Pancreas (tissue), 10 donors: Measurements from ENCODE around the gene WLS. TPM values are rescaled to one million over a fixed set of nuclear protein-coding genes. Genes with fewer than 3 reads are reported as not detected.
A peak's percentile ranks its signal among the peaks of the same experiment; 100 is the strongest.
"Not testable (repeated sequence)": the region's sequence is repeated elsewhere in the genome, so short reads cannot be mapped to it uniquely, and the experiment has no call there.

Source experiments
- ATAC-seq, 4 donors: fragments of 200-7000 bp; cut with Tn5 transposase; one replicate each; pipeline versions ENCODE4 v1.8.0 to v1.9.1; 2020; ENCODE audit warnings: mild to moderate bottlenecking in 4 of 4, moderate library complexity in 4 of 4
- DNase-seq, 6 donors: peaks; one replicate each; pipeline ENCODE4 v3.0.0-alpha.2; 2020
- FAIRE-seq: peaks from 2 replicates; lab custom pipeline; 2012; peaks lifted over from hg19 to GRCh38; lab: Jason Lieb, UNC
- H3K27ac ChIP-seq, 4 donors: fragments of 200-600 bp; sonication (generic); 1 replicate in 3 of 4; 2 replicates in 1 of 4; pipeline versions ENCODE4 v1.5.0 to v1.8.0; 2020
- H3K27me3 ChIP-seq, 4 donors: fragments of 200-600 bp; one replicate each; pipeline ENCODE4 v1.8.0; 2021
- H3K36me3 ChIP-seq, 3 donors: fragments of 200-600 bp; sonication (generic) in 1 of 3; one replicate each; pipeline versions ENCODE4 v1.5.0 to v1.8.0; 2020 to 2021
- H3K4me1 ChIP-seq, 3 donors: fragments of 200-600 bp; one replicate each; pipeline ENCODE4 v1.8.0; 2021
- H3K4me3 ChIP-seq, 4 donors: fragments of 200-600 bp; sonication (generic) in 2 of 4; one replicate each; pipeline versions ENCODE4 v1.5.0 to v1.8.0; 2020 to 2021
- H3K9me3 ChIP-seq, 4 donors: fragments of 200-600 bp; one replicate each; pipeline ENCODE4 v1.8.0; 2021
- CTCF ChIP-seq, 4 donors: fragments of 200-600 bp; sonication (generic) in 3 of 4; IDR thresholded peaks; one replicate each; pipeline versions ENCODE4 v1.5.0 to v1.8.0; 2021; ENCODE audit warnings: antibody characterized with exemption in 4 of 4
- WGBS, 2 donors: extraction: QIAGEN DNeasy Blood & Tissue Kit; methylation state at CpG; one replicate each; pipeline ENCODE4 v1.1.7; 2013; 5-methylcytosine and 5-hydroxymethylcytosine counted together
- intact Hi-C, 3 donors: fragments of 100-400 bp; cut with DNase I; formaldehyde crosslinking; loops; one replicate each; pipeline versions ENCODE4 v1.11.1 to v1.14.2; 2022
- polyA plus RNA-seq, 2 donors: library from polyadenylated mRNA; stranded (reverse); fragments of 200-250 nt; gene quantifications; one replicate each; pipeline ENCODE4 v1.2.3, GENCODE V29; 2013
- total RNA-seq, 6 donors: library from RNA; stranded (reverse); fragmentation: NEBNext Ultra II Directional in 4 of 6; extraction: Animal tissue kit (Norgen Biotek cat#: 25700) in 4 of 6; gene quantifications; one replicate each; pipeline versions ENCODE4 v1.2.1 to v1.2.4, GENCODE V29; 2021 to 2023
- donor health status: healthy with polysubstance abuse.
- donor health status: DM: no; HTN: no; CAD: no; lungs with moderate emphysema.
- donor health status: DM: no; HTN: no; CAD: no.
- donor health status: control.
- donor health status: control.
- donor health status: Bipolar disorder and iron deficiency.
- donor health status: DM: yes; HTN: yes; CAD: no.
- donor health status: DM: no; HTN: no; CAD: no.
- donor health status: DM: no; HTN: no; CAD: no.
- donor health status: DM: yes; HTN: yes; CAD: no.

The WLS gene
- total and polyA plus RNA-seq, 8 donors, result 32.5 to 121 (median 68.8) TPM

DNA sequence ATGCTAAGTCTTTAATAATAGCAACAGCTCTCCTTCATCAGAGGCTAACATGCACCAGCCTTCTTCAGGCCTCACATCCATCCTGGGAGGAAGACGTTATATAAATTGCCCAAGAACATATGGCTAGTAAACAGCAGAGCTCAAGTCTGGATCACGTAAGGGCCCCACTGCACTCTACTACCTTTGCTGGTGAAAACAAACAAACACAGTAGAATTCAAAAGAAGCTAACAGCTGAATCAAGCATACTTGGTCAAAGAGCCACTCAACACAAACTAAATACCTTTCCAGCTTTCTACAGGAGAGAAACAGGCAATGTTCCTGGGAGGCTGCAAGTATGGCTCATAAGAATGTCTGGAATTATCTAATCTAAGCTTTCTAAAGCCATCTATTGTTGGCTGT lies 66.0 kb downstream of the WLS start:
- no peak overlapping the region for H3K4me3 ChIP-seq
- H3K36me3 ChIP-seq, result no peaks in the 10 kb centered on the region
- FAIRE-seq (no peak), ATAC-seq (no peak), DNase-seq (no peak)
- intact Hi-C loops, result no loop called here
- H3K27me3 ChIP-seq, result no peaks in the 10 kb centered on the region
- TF ChIP-seq CTCF (IDR thresholded peaks at IDR 0.05), result no peak
- WGBS, 2 donors, result 79 to 84% methylated on average over 2 of the region's 2 CpGs
- H3K27ac ChIP-seq, result no peak overlapping the region
- H3K4me1 ChIP-seq, result no peaks in the 10 kb centered on the region
- no peaks in the 10 kb centered on the region for H3K9me3 ChIP-seq

DNA sequence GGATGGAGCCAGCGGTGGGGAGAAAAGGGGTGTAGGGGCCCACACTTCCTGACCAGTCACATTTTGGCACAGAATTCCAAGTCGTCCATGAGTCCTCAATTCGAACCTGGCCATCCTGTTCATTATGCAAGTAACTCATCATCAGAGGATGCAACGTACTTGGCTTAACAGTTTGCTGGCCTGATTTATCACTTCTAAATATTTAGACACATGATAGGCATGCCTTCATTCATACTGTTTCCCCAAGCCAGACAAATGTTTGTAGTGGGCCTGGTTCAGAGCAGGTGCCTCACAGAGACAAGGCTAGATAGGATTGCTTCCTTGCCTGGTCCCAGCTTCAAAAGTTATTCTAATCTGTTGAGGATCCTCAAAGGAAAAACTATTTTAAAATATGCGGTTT lies 66.7 kb downstream of the WLS start:
- 77 to 78% methylated on average over 5 of the region's 5 CpGs for WGBS, 2 donors
- intact Hi-C loops, result no loop called here
- Histone ChIP-seq H3K4me1 (no peaks in the 10 kb centered on the region), H3K27ac (no peak overlapping the region), H3K36me3 (no peaks in the 10 kb centered on the region), H3K4me3 (no peak overlapping the region), H3K9me3 (no peaks in the 10 kb centered on the region), H3K27me3 (no peaks in the 10 kb centered on the region)
- DNase-seq (no peak), ATAC-seq (no peak), FAIRE-seq (no peak)
- TF ChIP-seq CTCF (IDR thresholded peaks at IDR 0.05), result no peak

DNA sequence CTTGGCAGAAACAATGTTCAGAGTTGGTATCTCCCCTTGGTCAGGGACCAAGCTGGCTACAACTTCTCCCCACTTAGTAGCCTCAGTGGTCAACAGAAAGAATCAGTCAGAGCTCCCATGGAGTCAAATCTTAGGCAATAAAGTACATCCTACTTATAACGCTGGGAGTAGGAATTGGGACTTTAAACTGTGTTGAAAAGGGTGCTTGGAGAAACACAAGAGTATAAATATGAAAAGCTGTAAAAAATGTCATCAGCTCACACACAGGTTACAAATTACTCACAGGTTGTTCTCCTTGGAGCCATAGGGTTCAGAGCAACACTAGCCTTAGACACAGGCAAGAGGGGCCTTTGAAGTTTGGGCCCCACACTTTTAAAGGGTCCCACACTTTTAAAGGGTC lies 67.4 kb downstream of the WLS start:
- ATAC-seq (no peak), FAIRE-seq (no peak), DNase-seq (no peak)
- H3K4me3 ChIP-seq, result no peak overlapping the region
- no peaks in the 10 kb centered on the region for H3K27me3 ChIP-seq
- H3K9me3 ChIP-seq, result no peaks in the 10 kb centered on the region
- TF ChIP-seq CTCF (IDR thresholded peaks at IDR 0.05), result no peak
- no peak overlapping the region for H3K27ac ChIP-seq
- WGBS, 2 donors, result 95 to 100% methylated on average over 1 of the region's 1 CpG
- H3K4me1 ChIP-seq, result no peaks in the 10 kb centered on the region
- intact Hi-C loops, result no loop called here
- H3K36me3 ChIP-seq, result no peaks in the 10 kb centered on the region

GRCh38 chr1:68163220-68163619 lies 69.1 kb downstream of the WLS start:
- 98 to 99% methylated on average over 22 to 26 of the region's 26 CpGs for WGBS, 2 donors
- no peaks in the 10 kb centered on the region for H3K9me3 ChIP-seq
- no peak for TF ChIP-seq CTCF (IDR thresholded peaks at IDR 0.05)
- peaks cover 0 to 3% (median 0%) of the 10 kb centered on the region in 3 donors for H3K36me3 ChIP-seq
- no peak overlapping the region for H3K4me3 ChIP-seq
- H3K27ac ChIP-seq, result no peak overlapping the region
- FAIRE-seq, result no peak
- intact Hi-C loops, result no loop called here
- no peaks in the 10 kb centered on the region for H3K4me1 ChIP-seq
- no peaks in the 10 kb centered on the region for H3K27me3 ChIP-seq
- no peak for DNase-seq
- no peak for ATAC-seq

DNA sequence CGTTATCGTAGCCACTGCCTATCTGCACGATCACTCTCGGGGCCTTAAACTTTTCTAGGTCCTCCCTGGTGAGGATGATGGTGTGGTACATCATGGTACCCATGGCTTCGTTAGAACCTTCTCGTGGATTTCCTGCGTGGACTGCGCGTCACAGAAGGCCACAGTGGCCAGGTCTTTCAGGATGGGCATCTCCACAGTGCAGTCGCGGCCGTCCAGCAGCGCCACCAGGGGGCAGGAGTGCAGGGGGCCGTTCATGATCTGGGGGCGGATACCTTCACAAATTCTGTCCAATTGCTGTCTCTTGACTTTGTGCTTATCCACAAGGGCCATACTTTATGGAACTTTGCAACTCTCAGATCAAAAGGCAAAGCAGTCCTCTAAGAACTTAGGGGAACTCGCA lies 69.6 kb downstream of the WLS start:
- FAIRE-seq, result no peak
- intact Hi-C loops, result no loop called here

DNA sequence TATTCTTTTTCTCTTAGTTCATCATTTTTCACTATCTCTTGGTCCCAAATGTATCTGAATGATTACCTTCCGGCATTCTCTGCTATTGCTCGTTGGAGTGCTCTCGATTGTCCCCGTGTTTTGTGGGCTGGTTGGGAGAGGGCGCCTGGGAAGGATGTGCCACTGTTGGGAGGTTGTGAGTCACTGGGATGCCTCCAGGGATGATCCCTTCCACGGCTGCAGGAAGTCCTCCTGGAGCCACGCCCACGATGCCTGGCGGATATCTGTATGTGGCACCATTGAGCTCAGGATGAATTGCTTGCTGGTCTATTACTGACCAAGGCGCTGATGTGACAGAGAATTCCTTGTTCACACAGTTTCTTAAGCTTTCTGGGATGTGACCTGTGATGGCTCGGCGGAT lies 70.7 kb downstream of the WLS start:
- FAIRE-seq, intact Hi-C loops, DNase-seq, H3K36me3 ChIP-seq, H3K9me3 ChIP-seq, H3K27me3 ChIP-seq, H3K4me3 ChIP-seq, H3K4me1 ChIP-seq, H3K27ac ChIP-seq, ATAC-seq: not testable (repeated sequence)
- 91 to 94% methylated on average over 12 of the region's 12 CpGs for WGBS, 2 donors

More for the DNA sequence above, 69.6 kb downstream of the WLS start:
- DNase-seq, result no peak
- Histone ChIP-seq H3K4me1 (no peaks in the 10 kb centered on the region), H3K4me3 (no peak overlapping the region), H3K27me3 (no peaks in the 10 kb centered on the region), H3K36me3 (peaks cover 0 to 3% (median 0%) of the 10 kb centered on the region in 3 donors), H3K27ac (no peak overlapping the region), H3K9me3 (no peaks in the 10 kb centered on the region)
- ATAC-seq, result no peak
- WGBS, 2 donors, result 94% methylated on average over 16 of the region's 16 CpGs
- TF ChIP-seq CTCF (IDR thresholded peaks at IDR 0.05), result no peak

GRCh38 chr1:68160935-68161334 lies 71.4 kb downstream of the WLS start:
- ATAC-seq, H3K27ac ChIP-seq, intact Hi-C loops, H3K36me3 ChIP-seq, DNase-seq, H3K4me3 ChIP-seq, H3K9me3 ChIP-seq, H3K4me1 ChIP-seq, H3K27me3 ChIP-seq: not testable (repeated sequence)
- WGBS, 2 donors, result 81 to 91% methylated on average over 2 of the region's 2 CpGs
- FAIRE-seq, result peak; percentile 93
